GM23338 (cell line): Measurements from ENCODE around the gene REG3G. TPM values are rescaled to one million over a fixed set of nuclear protein-coding genes. Genes with fewer than 3 reads are reported as not detected.

Source experiments
- ATAC-seq: fragments of 200-7000 bp; cut with Tn5 transposase; 3 replicates; pipeline ENCODE4 v1.9.1; 2020
- DNase-seq: peaks from one replicate; pipeline ENCODE4 v3.0.0-alpha.2; 2015; ENCODE audit warnings: low spot score
- H2AFZ ChIP-seq: fragments of 200-600 bp; sonication (generic); 2 replicates; pipeline ENCODE4 v1.8.0; 2016; ENCODE audit warnings: antibody characterized with exemption, mild to moderate bottlenecking, moderate library complexity
- H3F3A ChIP-seq: fragments of 200-600 bp; sonication (generic); replicated peaks from 2 replicates; pipeline ENCODE4 v1.8.0; 2017; ENCODE audit warnings: antibody characterized with exemption, mixed run types, low read depth
- H3K27ac ChIP-seq: fragments of 200-600 bp; sonication (generic); 2 replicates; pipeline ENCODE4 v1.6.1; 2016; ENCODE audit warnings: low read depth
- H3K27me3 ChIP-seq: fragments of 200-600 bp; sonication (generic); 2 replicates; pipeline ENCODE4 v1.8.0; 2016; ENCODE audit warnings: mild to moderate bottlenecking, mixed run types, moderate library complexity; ENCODE audit not compliant: insufficient read depth
- H3K36me3 ChIP-seq: fragments of 200-600 bp; sonication (generic); 2 replicates; pipeline ENCODE4 v1.8.0; 2016; ENCODE audit warnings: mild to moderate bottlenecking; ENCODE audit not compliant: insufficient read depth
- H3K4me1 ChIP-seq: fragments of 200-600 bp; sonication (generic); 2 replicates; pipeline ENCODE4 v1.8.0; 2016; ENCODE audit warnings: mild to moderate bottlenecking, moderate library complexity; ENCODE audit not compliant: insufficient read depth
- H3K4me2 ChIP-seq: fragments of 200-600 bp; sonication (generic); 2 replicates; pipeline ENCODE4 v1.7.1; 2017; ENCODE audit warnings: mixed run types
- H3K4me3 ChIP-seq: fragments of 200-600 bp; sonication (generic); 2 replicates; pipeline ENCODE4 v1.6.1; 2016; ENCODE audit warnings: mixed run types
- H3K79me2 ChIP-seq: fragments of 200-600 bp; sonication (generic); replicated peaks from 2 replicates; pipeline ENCODE4 v1.8.0; 2017; ENCODE audit warnings: mild to moderate bottlenecking; ENCODE audit not compliant: insufficient read depth
- H3K9me2 ChIP-seq: fragments of 200-600 bp; sonication (generic); 2 replicates; pipeline ENCODE4 v1.8.0; 2017; ENCODE audit not compliant: insufficient read depth
- H4K20me1 ChIP-seq: fragments of 200-600 bp; sonication (generic); replicated peaks from 2 replicates; pipeline ENCODE4 v1.8.0; 2017; ENCODE audit warnings: mild to moderate bottlenecking; ENCODE audit not compliant: insufficient read depth
- H3K27ac Mint-ChIP-seq: 2 replicates; pipeline ENCODE4 v1.8.0; 2020; ENCODE audit warnings: inconsistent platforms, mild to moderate bottlenecking, moderate library complexity, mixed read lengths
- H3K27me3 Mint-ChIP-seq: 3 replicates; pipeline ENCODE4 v1.8.0; 2022; ENCODE audit warnings: low read depth, mild to moderate bottlenecking, moderate library complexity, mixed read lengths, inconsistent platforms; ENCODE audit not compliant: insufficient read depth, poor library complexity
- H3K36me3 Mint-ChIP-seq: 3 replicates; pipeline ENCODE4 v1.8.0; 2021; ENCODE audit warnings: low read depth, mild to moderate bottlenecking, inconsistent platforms, moderate library complexity, mixed read lengths
- H3K4me1 Mint-ChIP-seq: 3 replicates; pipeline ENCODE4 v1.8.0; 2020; ENCODE audit warnings: mild to moderate bottlenecking, inconsistent platforms, mixed read lengths
- H3K4me3 Mint-ChIP-seq: 3 replicates; pipeline ENCODE4 v1.8.0; 2021; ENCODE audit warnings: moderate library complexity, mild to moderate bottlenecking, inconsistent platforms, mixed read lengths
- H3K9me3 Mint-ChIP-seq: 3 replicates; pipeline ENCODE4 v1.8.0; 2020; ENCODE audit warnings: moderate library complexity, mild to moderate bottlenecking, inconsistent platforms, mixed read lengths
- CREB1 ChIP-seq: fragments of 250-450 bp; sonication (Bioruptor Pico); IDR thresholded peaks from 2 replicates; pipeline ENCODE4 v1.5.0; 2020; ENCODE audit warnings: low read depth, mild to moderate bottlenecking, moderate library complexity
- EZH2 ChIP-seq: fragments of 200-600 bp; sonication (generic); IDR thresholded peaks from one replicate; pipeline ENCODE4 v1.8.0; 2017; ENCODE audit warnings: antibody characterized with exemption, mild to moderate bottlenecking, low read depth; ENCODE audit not compliant: unreplicated experiment
- EZH2phosphoT487 ChIP-seq: fragments of 200-600 bp; sonication (generic); IDR thresholded peaks from one replicate; pipeline ENCODE4 v1.8.1; 2018; ENCODE audit warnings: antibody characterized with exemption; ENCODE audit not compliant: unreplicated experiment
- JUNB ChIP-seq: IDR thresholded peaks from one replicate; pipeline ENCODE4 v1.6.1; 2016; ENCODE audit warnings: antibody characterized with exemption; ENCODE audit not compliant: unreplicated experiment
- NANOG ChIP-seq: IDR thresholded peaks from 2 replicates; pipeline ENCODE4 v1.6.1; 2016; ENCODE audit warnings: antibody characterized with exemption, borderline replicate concordance
- POLR2AphosphoS5 ChIP-seq: IDR thresholded peaks from 2 replicates; pipeline ENCODE4 v1.6.1; 2016; ENCODE audit warnings: antibody characterized with exemption, low read depth
- STAT1 ChIP-seq: IDR thresholded peaks from one replicate; pipeline ENCODE4 v1.6.1; 2016; ENCODE audit warnings: antibody characterized with exemption; ENCODE audit not compliant: unreplicated experiment
- ZNF114 ChIP-seq: fragments of 250-450 bp; sonication (Bioruptor Pico); IDR thresholded peaks from 2 replicates; pipeline ENCODE4 v1.5.0; 2020; ENCODE audit warnings: mild to moderate bottlenecking, moderate library complexity
- ZNF331 ChIP-seq: fragments of 250-450 bp; sonication (Bioruptor Pico); IDR thresholded peaks from 2 replicates; pipeline ENCODE4 v1.5.0; 2020; ENCODE audit warnings: low read depth, mild to moderate bottlenecking, moderate library complexity
- polyA plus RNA-seq: library from polyadenylated mRNA; unstranded; fragments of >200 nt; fragmentation: Nextera tagmentation; extraction: Ambion mirVana; gene quantifications from 2 replicates; pipeline ENCODE4 v1.2.1, GENCODE V29; 2016
- total RNA-seq: library from RNA; depleted of rRNA; stranded (reverse); fragments of >200 nt; shearing (Covaris generic); gene quantifications from 2 replicates; pipeline ENCODE4 v1.2.3, GENCODE V29; 2014
- TF ChIP-seq, protein P1 (sequence below): IDR thresholded peaks from 2 replicates; pipeline ENCODE4 v1.6.1; 2016; ENCODE audit warnings: antibody characterized with exemption
- TF ChIP-seq, protein P2 (sequence below): fragments of 250-450 bp; sonication (Bioruptor Pico); IDR thresholded peaks from 2 replicates; pipeline ENCODE4 v1.5.0; 2020; ENCODE audit warnings: mild to moderate bottlenecking, moderate library complexity

The REG3G gene
- total and polyA plus RNA-seq, 2 experiments from 2014 or later, result not detected

DNA sequence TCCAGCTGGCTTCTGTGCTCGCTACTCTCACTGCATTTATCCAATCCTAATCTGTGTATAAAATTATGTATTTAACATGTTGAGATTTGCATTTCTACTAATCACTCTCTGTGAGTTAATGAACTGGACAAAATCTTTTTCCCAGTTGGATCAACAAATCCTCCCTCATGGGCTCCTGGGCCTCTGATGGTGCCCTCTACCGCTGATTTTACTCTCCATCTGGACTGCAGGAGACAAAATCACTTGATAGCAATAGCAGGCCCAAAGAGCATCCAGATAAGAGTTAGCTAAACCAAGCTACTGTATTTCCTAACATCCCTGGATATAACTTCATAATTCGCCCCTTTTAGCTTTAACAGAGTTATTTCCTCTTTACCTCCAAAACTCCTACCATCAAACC is 14.4 kb downstream of the REG3G start:
- DNase-seq, result no peak
- H3K9me3 Mint-ChIP-seq, result no peaks in the 10 kb centered on the region
- TF ChIP-seq JUNB, result no peak
- no peak for TF ChIP-seq NANOG
- TF ChIP-seq POLR2AphosphoS5, result no peak
- TF ChIP-seq EZH2phosphoT487, result no peak
- TF ChIP-seq, protein P1, sequence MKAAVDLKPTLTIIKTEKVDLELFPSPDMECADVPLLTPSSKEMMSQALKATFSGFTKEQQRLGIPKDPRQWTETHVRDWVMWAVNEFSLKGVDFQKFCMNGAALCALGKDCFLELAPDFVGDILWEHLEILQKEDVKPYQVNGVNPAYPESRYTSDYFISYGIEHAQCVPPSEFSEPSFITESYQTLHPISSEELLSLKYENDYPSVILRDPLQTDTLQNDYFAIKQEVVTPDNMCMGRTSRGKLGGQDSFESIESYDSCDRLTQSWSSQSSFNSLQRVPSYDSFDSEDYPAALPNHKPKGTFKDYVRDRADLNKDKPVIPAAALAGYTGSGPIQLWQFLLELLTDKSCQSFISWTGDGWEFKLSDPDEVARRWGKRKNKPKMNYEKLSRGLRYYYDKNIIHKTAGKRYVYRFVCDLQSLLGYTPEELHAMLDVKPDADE, result no peak
- TF ChIP-seq, protein P2, sequence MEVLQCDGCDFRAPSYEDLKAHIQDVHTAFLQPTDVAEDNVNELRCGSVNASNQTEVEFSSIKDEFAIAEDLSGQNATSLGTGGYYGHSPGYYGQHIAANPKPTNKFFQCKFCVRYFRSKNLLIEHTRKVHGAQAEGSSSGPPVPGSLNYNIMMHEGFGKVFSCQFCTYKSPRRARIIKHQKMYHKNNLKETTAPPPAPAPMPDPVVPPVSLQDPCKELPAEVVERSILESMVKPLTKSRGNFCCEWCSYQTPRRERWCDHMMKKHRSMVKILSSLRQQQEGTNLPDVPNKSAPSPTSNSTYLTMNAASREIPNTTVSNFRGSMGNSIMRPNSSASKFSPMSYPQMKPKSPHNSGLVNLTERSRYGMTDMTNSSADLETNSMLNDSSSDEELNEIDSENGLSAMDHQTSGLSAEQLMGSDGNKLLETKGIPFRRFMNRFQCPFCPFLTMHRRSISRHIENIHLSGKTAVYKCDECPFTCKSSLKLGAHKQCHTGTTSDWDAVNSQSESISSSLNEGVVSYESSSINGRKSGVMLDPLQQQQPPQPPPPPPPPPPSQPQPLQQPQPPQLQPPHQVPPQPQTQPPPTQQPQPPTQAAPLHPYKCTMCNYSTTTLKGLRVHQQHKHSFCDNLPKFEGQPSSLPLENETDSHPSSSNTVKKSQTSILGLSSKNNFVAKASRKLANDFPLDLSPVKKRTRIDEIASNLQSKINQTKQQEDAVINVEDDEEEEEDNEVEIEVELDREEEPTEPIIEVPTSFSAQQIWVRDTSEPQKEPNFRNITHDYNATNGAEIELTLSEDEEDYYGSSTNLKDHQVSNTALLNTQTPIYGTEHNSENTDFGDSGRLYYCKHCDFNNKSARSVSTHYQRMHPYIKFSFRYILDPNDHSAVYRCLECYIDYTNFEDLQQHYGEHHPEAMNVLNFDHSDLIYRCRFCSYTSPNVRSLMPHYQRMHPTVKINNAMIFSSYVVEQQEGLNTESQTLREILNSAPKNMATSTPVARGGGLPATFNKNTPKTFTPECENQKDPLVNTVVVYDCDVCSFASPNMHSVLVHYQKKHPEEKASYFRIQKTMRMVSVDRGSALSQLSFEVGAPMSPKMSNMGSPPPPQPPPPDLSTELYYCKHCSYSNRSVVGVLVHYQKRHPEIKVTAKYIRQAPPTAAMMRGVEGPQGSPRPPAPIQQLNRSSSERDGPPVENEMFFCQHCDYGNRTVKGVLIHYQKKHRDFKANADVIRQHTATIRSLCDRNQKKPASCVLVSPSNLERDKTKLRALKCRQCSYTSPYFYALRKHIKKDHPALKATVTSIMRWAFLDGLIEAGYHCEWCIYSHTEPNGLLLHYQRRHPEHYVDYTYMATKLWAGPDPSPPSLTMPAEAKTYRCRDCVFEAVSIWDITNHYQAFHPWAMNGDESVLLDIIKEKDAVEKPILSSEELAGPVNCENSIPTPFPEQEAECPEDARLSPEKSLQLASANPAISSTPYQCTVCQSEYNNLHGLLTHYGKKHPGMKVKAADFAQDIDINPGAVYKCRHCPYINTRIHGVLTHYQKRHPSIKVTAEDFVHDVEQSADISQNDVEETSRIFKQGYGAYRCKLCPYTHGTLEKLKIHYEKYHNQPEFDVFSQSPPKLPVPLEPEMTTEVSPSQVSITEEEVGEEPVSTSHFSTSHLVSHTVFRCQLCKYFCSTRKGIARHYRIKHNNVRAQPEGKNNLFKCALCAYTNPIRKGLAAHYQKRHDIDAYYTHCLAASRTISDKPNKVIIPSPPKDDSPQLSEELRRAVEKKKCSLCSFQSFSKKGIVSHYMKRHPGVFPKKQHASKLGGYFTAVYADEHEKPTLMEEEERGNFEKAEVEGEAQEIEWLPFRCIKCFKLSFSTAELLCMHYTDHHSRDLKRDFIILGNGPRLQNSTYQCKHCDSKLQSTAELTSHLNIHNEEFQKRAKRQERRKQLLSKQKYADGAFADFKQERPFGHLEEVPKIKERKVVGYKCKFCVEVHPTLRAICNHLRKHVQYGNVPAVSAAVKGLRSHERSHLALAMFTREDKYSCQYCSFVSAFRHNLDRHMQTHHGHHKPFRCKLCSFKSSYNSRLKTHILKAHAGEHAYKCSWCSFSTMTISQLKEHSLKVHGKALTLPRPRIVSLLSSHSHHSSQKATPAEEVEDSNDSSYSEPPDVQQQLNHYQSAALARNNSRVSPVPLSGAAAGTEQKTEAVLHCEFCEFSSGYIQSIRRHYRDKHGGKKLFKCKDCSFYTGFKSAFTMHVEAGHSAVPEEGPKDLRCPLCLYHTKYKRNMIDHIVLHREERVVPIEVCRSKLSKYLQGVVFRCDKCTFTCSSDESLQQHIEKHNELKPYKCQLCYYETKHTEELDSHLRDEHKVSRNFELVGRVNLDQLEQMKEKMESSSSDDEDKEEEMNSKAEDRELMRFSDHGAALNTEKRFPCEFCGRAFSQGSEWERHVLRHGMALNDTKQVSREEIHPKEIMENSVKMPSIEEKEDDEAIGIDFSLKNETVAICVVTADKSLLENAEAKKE (CRISPR knock-in tag), result no peak
- TF ChIP-seq EZH2, result no peak
- TF ChIP-seq CREB1, result no peak
- no peak for TF ChIP-seq STAT1
- no peak for TF ChIP-seq ZNF331 (CRISPR knock-in tag)
- TF ChIP-seq ZNF114 (CRISPR knock-in tag), result no peak

More for the DNA sequence above, 14.4 kb downstream of the REG3G start:
- Mint-ChIP-seq H3K36me3 (no peaks in the 10 kb centered on the region), H3K27ac (no peak overlapping the region), H3K4me1 (peaks cover 6% of the 10 kb centered on the region; the same call in 2 of the 3 replicates), H3K27me3 (peaks cover 2% of the 10 kb centered on the region), H3K4me3 (no peak overlapping the region)
- Histone ChIP-seq H3K9me2 (no peaks in the 10 kb centered on the region), H4K20me1 (no peaks in the 10 kb centered on the region), H3K27me3 (no peaks in the 10 kb centered on the region), H2AFZ (no peak overlapping the region), H3K4me3 (no peak overlapping the region), H3K36me3 (no peaks in the 10 kb centered on the region), H3K27ac (no peak overlapping the region), H3K79me2 (no peaks in the 10 kb centered on the region), H3F3A (no peaks in the 10 kb centered on the region), H3K4me2 (no peak overlapping the region), H3K4me1 (no peaks in the 10 kb centered on the region)
- no peak for ATAC-seq
